ENCODE measurements around the gene PNKP.

Gene PNKP

DNA sequence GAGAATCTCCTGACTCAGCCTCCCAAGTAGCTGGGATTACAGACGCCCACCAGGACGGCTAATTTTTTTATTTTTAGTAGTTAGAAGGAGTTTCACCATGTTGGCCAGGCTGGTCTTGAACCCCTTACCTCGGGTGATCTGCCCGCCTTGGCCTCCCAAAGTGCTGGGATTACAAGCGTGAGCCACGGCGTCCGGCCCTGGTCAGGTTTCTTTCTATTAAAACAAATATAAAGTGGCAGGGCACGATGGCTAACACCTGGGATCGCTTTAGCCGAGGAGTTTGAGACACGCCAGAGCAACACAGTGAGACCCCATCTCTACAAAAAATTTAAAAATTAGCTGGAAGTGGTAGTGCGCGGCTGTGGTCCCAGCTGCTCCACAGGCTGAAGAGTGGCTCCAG, 50.8 kb downstream of the PNKP start:
- no peak for DNase-seq (ENCODE audit: low read depth)
- TF ChIP-seq, protein P1, sequence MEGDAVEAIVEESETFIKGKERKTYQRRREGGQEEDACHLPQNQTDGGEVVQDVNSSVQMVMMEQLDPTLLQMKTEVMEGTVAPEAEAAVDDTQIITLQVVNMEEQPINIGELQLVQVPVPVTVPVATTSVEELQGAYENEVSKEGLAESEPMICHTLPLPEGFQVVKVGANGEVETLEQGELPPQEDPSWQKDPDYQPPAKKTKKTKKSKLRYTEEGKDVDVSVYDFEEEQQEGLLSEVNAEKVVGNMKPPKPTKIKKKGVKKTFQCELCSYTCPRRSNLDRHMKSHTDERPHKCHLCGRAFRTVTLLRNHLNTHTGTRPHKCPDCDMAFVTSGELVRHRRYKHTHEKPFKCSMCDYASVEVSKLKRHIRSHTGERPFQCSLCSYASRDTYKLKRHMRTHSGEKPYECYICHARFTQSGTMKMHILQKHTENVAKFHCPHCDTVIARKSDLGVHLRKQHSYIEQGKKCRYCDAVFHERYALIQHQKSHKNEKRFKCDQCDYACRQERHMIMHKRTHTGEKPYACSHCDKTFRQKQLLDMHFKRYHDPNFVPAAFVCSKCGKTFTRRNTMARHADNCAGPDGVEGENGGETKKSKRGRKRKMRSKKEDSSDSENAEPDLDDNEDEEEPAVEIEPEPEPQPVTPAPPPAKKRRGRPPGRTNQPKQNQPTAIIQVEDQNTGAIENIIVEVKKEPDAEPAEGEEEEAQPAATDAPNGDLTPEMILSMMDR (IDR thresholded peaks at IDR 0.05; ENCODE audit: insufficient read depth, low read depth, low read length, missing control alignments), result no peak
- no peak overlapping the region for H3K4me3 ChIP-seq (ENCODE audit: low read length)

- no peak for DNase-seq (ENCODE audit: low read depth)
- TF ChIP-seq, protein P1 (IDR thresholded peaks at IDR 0.05; ENCODE audit: insufficient read depth, low read depth, low read length, missing control alignments), result no peak
- peak overlapping the region; percentile 88 for H3K4me3 ChIP-seq (ENCODE audit: low read length)
Observed at GRCh38 chr19:49814010-49814409, 53.4 kb downstream of the PNKP start.

DNA sequence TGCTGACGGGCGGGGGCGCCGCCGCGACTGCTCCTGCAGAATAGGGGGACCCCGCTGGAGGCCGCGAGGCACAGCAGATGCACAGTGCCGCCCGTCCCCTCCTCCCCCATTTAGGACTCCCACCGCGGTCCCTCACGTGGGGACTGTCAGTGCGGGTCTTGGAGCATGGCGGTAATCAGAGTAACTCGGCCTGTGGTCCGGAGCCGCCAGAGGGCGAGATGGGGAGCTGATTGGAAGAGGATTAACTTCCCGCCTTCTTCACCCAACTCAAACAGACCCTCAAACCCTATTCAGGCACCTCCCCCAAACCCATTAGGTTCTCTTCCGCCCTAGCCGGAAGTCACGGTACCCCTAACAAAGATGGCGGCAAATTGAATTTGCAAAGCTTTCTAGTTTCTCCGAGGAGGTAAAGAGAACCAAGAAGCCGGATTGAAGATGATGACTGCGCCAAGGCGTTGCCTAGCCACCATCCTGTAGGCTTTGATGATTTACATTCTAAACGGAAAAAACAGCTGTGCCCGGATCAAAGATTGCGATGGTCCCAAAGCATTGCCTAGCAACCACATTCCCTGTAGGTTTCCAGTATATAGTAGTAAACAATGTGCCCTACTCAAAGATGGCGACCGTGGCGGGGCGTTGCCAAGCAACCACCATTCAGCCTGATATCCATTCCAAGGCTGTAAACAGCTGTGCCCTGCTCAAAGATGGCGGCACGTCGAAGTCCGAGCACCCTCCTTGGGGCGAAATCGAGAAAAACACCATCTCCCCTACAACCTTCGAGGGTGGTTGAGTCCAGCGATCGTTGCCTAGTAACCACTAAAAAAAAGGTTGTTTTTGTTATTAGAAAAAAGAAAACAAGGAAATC, 54.1 kb downstream of the PNKP start, which contains the start of gene FUZ:
TSS of gene FUZ (minus strand) at position 296 of the 865 bp plus-strand sequence. CDS start at position 110, 186 bp downstream.
- DNase-seq (ENCODE audit: low read depth), result peak; percentile 96
- peak within 1 kb of the TSS; percentile 88 for H3K4me3 ChIP-seq (ENCODE audit: low read length)
- TF ChIP-seq, protein P1 (IDR thresholded peaks at IDR 0.05; ENCODE audit: insufficient read depth, low read depth, low read length, missing control alignments), result peak; percentile 19

- TF ChIP-seq, protein P1 (IDR thresholded peaks at IDR 0.05; ENCODE audit: insufficient read depth, low read depth, low read length, missing control alignments), result no peak
- peak overlapping the region; percentile 88 for H3K4me3 ChIP-seq (ENCODE audit: low read length)
- no peak for DNase-seq (ENCODE audit: low read depth)
Observed at GRCh38 chr19:49812452-49812996, 54.9 kb downstream of the PNKP start.

DNA sequence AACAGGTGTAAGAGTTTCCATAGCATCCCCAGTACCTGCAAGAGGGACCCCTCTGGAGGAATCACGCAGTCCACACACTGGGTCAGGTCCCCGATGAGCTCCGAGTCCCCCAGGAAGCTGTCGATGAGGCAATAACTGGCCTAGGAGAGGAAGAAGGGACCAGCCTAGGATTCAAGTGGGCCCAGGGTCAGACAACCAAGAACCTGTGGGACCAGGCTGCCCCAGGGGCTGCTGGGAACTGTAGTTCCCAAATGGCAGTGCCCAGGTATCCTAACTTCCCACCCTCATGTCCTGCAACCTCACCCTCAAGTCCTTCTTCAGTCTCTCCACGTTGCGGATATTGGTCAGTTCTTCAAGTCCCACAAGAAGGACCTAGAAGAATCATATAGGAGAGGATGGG, 56.0 kb downstream of the PNKP start:
- TF ChIP-seq, protein P1 (IDR thresholded peaks at IDR 0.05; ENCODE audit: insufficient read depth, low read depth, low read length, missing control alignments), result no peak
- H3K4me3 ChIP-seq (ENCODE audit: low read length), result no peak overlapping the region
- DNase-seq (ENCODE audit: low read depth), result no peak

Measured in epithelial cell of esophagus (primary cell).